ENCODE measurements around the gene MED15.

DNA sequence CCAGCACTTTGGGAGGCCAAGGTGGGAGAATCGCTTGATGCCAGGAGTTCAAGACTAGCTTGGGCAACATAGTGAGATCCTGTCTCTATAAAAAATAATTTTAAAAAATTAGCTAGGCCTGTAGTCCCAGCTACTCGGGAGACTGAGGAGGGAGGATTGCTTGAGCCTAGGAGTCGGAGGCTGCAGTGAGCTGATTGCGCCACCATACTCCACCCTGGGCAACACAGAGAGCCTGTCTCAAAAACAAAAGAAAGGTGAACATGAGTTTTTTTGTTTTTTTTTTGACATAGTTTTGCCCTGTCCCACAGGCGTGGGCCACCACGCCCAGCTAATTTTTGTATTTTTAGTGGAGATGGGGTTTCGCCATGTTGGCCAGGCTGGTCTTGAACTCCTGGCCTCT, 17.6 kb downstream of the MED15 start:
- TF ChIP-seq GATA2 (IDR thresholded peaks at IDR 0.05; ENCODE audit: low read depth, low read length) (no peak), GATA3 (IDR thresholded peaks at IDR 0.05; ENCODE audit: low read depth, low read length) (no peak)

All from SH-SY5Y (cell line).